Measurements from ENCODE around the gene GALE. TPM values are rescaled to one million over a fixed set of nuclear protein-coding genes. Genes with fewer than 3 reads are reported as not detected.

GALE gene
- total RNA-seq, 1 experiment from 2014 or later = 86.0 TPM

- TF ChIP-seq EZH2 (IDR thresholded peaks at IDR 0.05; ENCODE audit: low read length, unreplicated experiment) (no peak), CTCF (conservative IDR thresholded peaks at IDR 0.05; ENCODE audit: low read depth, low read length) (no peak), EZH2phosphoT487 (IDR thresholded peaks at IDR 0.05; ENCODE audit: borderline replicate concordance, low read length) (no peak)
- BruUV-seq (replicated peaks) = no TSS peak
- peak within 1 kb of the TSS; percentile 96 for H3K4me2 ChIP-seq (ENCODE audit: low read length)
- intact Hi-C loops (cut with micrococcal nuclease) = loop anchor here (5.0 kb wide), 1 partner anchor 42 kb away; the partner anchor contains the start of gene FUCA1
- peak; percentile 97 for ATAC-seq
- DNase-seq = peak; percentile 82
- H3K4me3 ChIP-seq (ENCODE audit: low read length) = peak within 1 kb of the TSS; percentile 85
- peak within 1 kb of the TSS; percentile 42 for H3K27ac ChIP-seq (ENCODE audit: low read length)
- no peaks in the 10 kb centered on the region for H3K27me3 ChIP-seq (ENCODE audit: low read length)
- H3K9me3 ChIP-seq (ENCODE audit: low read length) = no peaks in the 10 kb centered on the region
- H4K20me1 ChIP-seq (ENCODE audit: low read length) = no peaks in the 10 kb centered on the region
- H3K9me2 ChIP-seq (replicated peaks; ENCODE audit: low read length) = no peaks in the 10 kb centered on the region
- H3K36me3 ChIP-seq (ENCODE audit: low read depth, low read length) = no peaks in the 10 kb centered on the region
- ChIA-PET CTCF (no interaction called here), POLR2A (ENCODE audit: unreplicated experiment) (interaction anchor here (0.5 to 1.0 kb wide), 8 partner anchors 19 to 201 kb away, joined by 3 to 21 read pairs (median 8); partner anchors contain the start of gene PITHD1)
- H3K79me2 ChIP-seq (ENCODE audit: low read length) = peaks cover 10% of the 10 kb centered on the region
- peak within 1 kb of the TSS; percentile 95 for H3K9ac ChIP-seq (ENCODE audit: low read length)
- no peaks in the 10 kb centered on the region for H3F3A ChIP-seq (ENCODE audit: low read length, unreplicated experiment)
- peaks cover 14% of the 10 kb centered on the region for H3K4me1 ChIP-seq (ENCODE audit: insufficient read depth, low read length)
- peak within 1 kb of the TSS; percentile 93 for H2AFZ ChIP-seq (ENCODE audit: low read length)
Observed at GRCh38 chr1:23825076-23825761, 24.7 kb upstream of the GALE start, which contains the start of gene HMGCL. TSS of gene HMGCL (minus strand) at chr1:23825429. CDS start at chr1:23825415, 14 bp downstream.

GRCh38 chr1:23824711-23825075 lies 24.1 kb upstream of the GALE start:
- no peaks in the 10 kb centered on the region for H3K9me2 ChIP-seq (replicated peaks; ENCODE audit: low read length)
- H3K27ac ChIP-seq (ENCODE audit: low read length) = peak overlapping the region; percentile 42
- peaks cover 12% of the 10 kb centered on the region for H3K4me1 ChIP-seq (ENCODE audit: insufficient read depth, low read length)
- TF ChIP-seq EZH2 (IDR thresholded peaks at IDR 0.05; ENCODE audit: low read length, unreplicated experiment) (no peak), CTCF (conservative IDR thresholded peaks at IDR 0.05; ENCODE audit: low read depth, low read length) (no peak), EZH2phosphoT487 (IDR thresholded peaks at IDR 0.05; ENCODE audit: borderline replicate concordance, low read length) (no peak)
- DNase-seq = no peak
- CTCF ChIA-PET = no interaction called here
- no peak for ATAC-seq
- H3K27me3 ChIP-seq (ENCODE audit: low read length) = no peaks in the 10 kb centered on the region
- H3K4me3 ChIP-seq (ENCODE audit: low read length) = peak overlapping the region; percentile 85
- BruUV-seq (replicated peaks) = TSS peak; percentile 80
- POLR2A ChIA-PET (ENCODE audit: unreplicated experiment) = interaction anchor here (0.6 to 1.0 kb wide), 3 partner anchors 46 to 155 kb away, joined by 3 to 15 read pairs (median 12); partner anchors contain the start of genes PITHD1 and SRSF10
- no peaks in the 10 kb centered on the region for H3K9me3 ChIP-seq (ENCODE audit: low read length)
- H3K4me2 ChIP-seq (ENCODE audit: low read length) = peak overlapping the region; percentile 96
- H3F3A ChIP-seq (ENCODE audit: low read length, unreplicated experiment) = no peaks in the 10 kb centered on the region
- no peaks in the 10 kb centered on the region for H4K20me1 ChIP-seq (ENCODE audit: low read length)
- intact Hi-C loops (cut with micrococcal nuclease) = loop anchor here (5.0 kb wide), 1 partner anchor 43 kb away; the partner anchor contains the start of gene FUCA1
- no peaks in the 10 kb centered on the region for H3K36me3 ChIP-seq (ENCODE audit: low read depth, low read length)
- H3K79me2 ChIP-seq (ENCODE audit: low read length) = peaks cover 10% of the 10 kb centered on the region
- peak overlapping the region; percentile 93 for H2AFZ ChIP-seq (ENCODE audit: low read length)
- H3K9ac ChIP-seq (ENCODE audit: low read length) = peak overlapping the region; percentile 95

GRCh38 chr1:23823767-23824166 lies 23.2 kb upstream of the GALE start:
- H3K27me3 ChIP-seq (ENCODE audit: low read length) = no peaks in the 10 kb centered on the region
- H3K36me3 ChIP-seq (ENCODE audit: low read depth, low read length) = no peaks in the 10 kb centered on the region
- DNase-seq (no peak), ATAC-seq (no peak)
- H4K20me1 ChIP-seq (ENCODE audit: low read length) = no peaks in the 10 kb centered on the region
- no peak overlapping the region for H3K4me3 ChIP-seq (ENCODE audit: low read length)
- no peaks in the 10 kb centered on the region for H3K9me3 ChIP-seq (ENCODE audit: low read length)
- no peak overlapping the region for H3K27ac ChIP-seq (ENCODE audit: low read length)
- no TSS peak for BruUV-seq (replicated peaks)
- TF ChIP-seq EZH2phosphoT487 (IDR thresholded peaks at IDR 0.05; ENCODE audit: borderline replicate concordance, low read length) = no peak
- no peak for TF ChIP-seq CTCF (conservative IDR thresholded peaks at IDR 0.05; ENCODE audit: low read depth, low read length)
- no peak for TF ChIP-seq EZH2 (IDR thresholded peaks at IDR 0.05; ENCODE audit: low read length, unreplicated experiment)
- H3K4me1 ChIP-seq (ENCODE audit: insufficient read depth, low read length) = peaks cover 12% of the 10 kb centered on the region
- H3K9ac ChIP-seq (ENCODE audit: low read length) = no peak overlapping the region
- intact Hi-C loops (cut with micrococcal nuclease) = no loop called here
- no peaks in the 10 kb centered on the region for H3F3A ChIP-seq (ENCODE audit: low read length, unreplicated experiment)
- no peak overlapping the region for H3K4me2 ChIP-seq (ENCODE audit: low read length)
- peaks cover 10% of the 10 kb centered on the region for H3K79me2 ChIP-seq (ENCODE audit: low read length)
- H2AFZ ChIP-seq (ENCODE audit: low read length) = no peak overlapping the region
- H3K9me2 ChIP-seq (replicated peaks; ENCODE audit: low read length) = no peaks in the 10 kb centered on the region
- ChIA-PET CTCF (no interaction called here), POLR2A (ENCODE audit: unreplicated experiment) (no interaction called here)
